KMS-11 (cell line): ENCODE results near the gene ESYT1.

Source experiments
- H2AFZ ChIP-seq: fragments of 200-600 bp; sonication (generic); 2 replicates; pipeline ENCODE4 v1.6.1; 2016; ENCODE audit warnings: antibody characterized with exemption, mixed run types, low read depth
- H3K27ac ChIP-seq: fragments of 200-600 bp; sonication (generic); 2 replicates; pipeline ENCODE4 v1.6.1; 2016; ENCODE audit warnings: mild to moderate bottlenecking, mixed run types
- H3K27me3 ChIP-seq: fragments of 200-600 bp; sonication (generic); 2 replicates; pipeline ENCODE4 v1.6.1; 2017; ENCODE audit warnings: mild to moderate bottlenecking, low read depth, mixed run types, moderate library complexity; ENCODE audit not compliant: insufficient read depth
- H3K36me3 ChIP-seq: fragments of 200-600 bp; sonication (generic); 2 replicates; pipeline ENCODE4 v1.6.1; 2017; ENCODE audit warnings: mild to moderate bottlenecking, mixed run types; ENCODE audit not compliant: insufficient read depth
- H3K4me1 ChIP-seq: fragments of 200-600 bp; sonication (generic); 2 replicates; pipeline ENCODE4 v1.6.1; 2016; ENCODE audit warnings: mild to moderate bottlenecking, low read depth, mixed run types; ENCODE audit not compliant: poor library complexity, severe bottlenecking
- H3K4me2 ChIP-seq: fragments of 200-600 bp; sonication (generic); 2 replicates; pipeline ENCODE4 v1.7.0; 2016; ENCODE audit warnings: mild to moderate bottlenecking, mixed run types
- H3K4me3 ChIP-seq: fragments of 200-600 bp; sonication (generic); IDR thresholded peaks from 2 replicates; pipeline ENCODE4 v1.6.1; 2017; ENCODE audit warnings: low read depth, low read length, mixed read lengths; ENCODE audit not compliant: insufficient read depth
- H3K79me2 ChIP-seq: fragments of 200-600 bp; sonication (generic); 2 replicates; pipeline ENCODE4 v1.6.1; 2016; ENCODE audit warnings: low read depth, mixed run types; ENCODE audit not compliant: insufficient read depth
- H3K9ac ChIP-seq: fragments of 200-600 bp; sonication (generic); 2 replicates; pipeline ENCODE4 v1.6.1; 2016; ENCODE audit warnings: mild to moderate bottlenecking, mixed run types
- H4K20me1 ChIP-seq: fragments of 200-600 bp; sonication (generic); 2 replicates; pipeline ENCODE4 v1.6.1; 2016; ENCODE audit warnings: mild to moderate bottlenecking, mixed run types; ENCODE audit not compliant: insufficient read depth
- CTCF ChIP-seq: fragments of 200-600 bp; sonication (generic); conservative IDR thresholded peaks from 2 replicates; pipeline ENCODE4 v1.6.1; 2017; ENCODE audit warnings: low read depth, mild to moderate bottlenecking, antibody characterized with exemption, low read length, moderate library complexity, mixed read lengths

Gene ESYT1

GRCh38 chr12:56127888-56128669 lies at the start of gene ESYT1:
Gene ESYT1 (plus strand): TSS chr12:56128267. CDS start chr12:56128320, 53 bp downstream.
- peaks cover 26% of the 10 kb centered on the region; the same call in 1 of the 2 replicates for H3K79me2 ChIP-seq
- no peak for TF ChIP-seq CTCF

GRCh38 chr12:56078427-56078826 lies 49.6 kb upstream of the ESYT1 start:
- Histone ChIP-seq H3K4me2 (peak overlapping the region; percentile 88; the same call in 1 of the 2 replicates), H3K36me3 (no peaks in the 10 kb centered on the region), H3K27me3 (peaks cover 30% of the 10 kb centered on the region; the same call in 1 of the 2 replicates)

More at GRCh38 chr12:56127888-56128669, at the start of gene ESYT1:
- Histone ChIP-seq H3K27ac (peak within 1 kb of the TSS; percentile 58), H3K36me3 (peaks cover 4% of the 10 kb centered on the region; the same call in 1 of the 2 replicates), H3K27me3 (no peaks in the 10 kb centered on the region), H3K4me2 (peak within 1 kb of the TSS; percentile 89), H3K4me3 (peak within 1 kb of the TSS; percentile 44), H4K20me1 (no peaks in the 10 kb centered on the region), H3K4me1 (peaks cover 34% of the 10 kb centered on the region), H3K9ac (peak within 1 kb of the TSS; percentile 63), H2AFZ (peak within 1 kb of the TSS; percentile 80)

GRCh38 chr12:56078931-56079722 lies 48.9 kb upstream of the ESYT1 start:
- Histone ChIP-seq H3K9ac (peak overlapping the region; percentile 24; the same call in 1 of the 2 replicates), H3K4me1 (peaks cover 13% of the 10 kb centered on the region), H3K79me2 (no peaks in the 10 kb centered on the region), H3K4me3 (no peak overlapping the region), H3K36me3 (no peaks in the 10 kb centered on the region), H4K20me1 (no peaks in the 10 kb centered on the region), H3K27ac (no peak overlapping the region), H3K27me3 (peaks cover 33% of the 10 kb centered on the region; the same call in 1 of the 2 replicates), H3K4me2 (peak overlapping the region; percentile 88), H2AFZ (peak overlapping the region; percentile 92)
- TF ChIP-seq CTCF: peak; percentile 91

More at GRCh38 chr12:56078427-56078826, 49.6 kb upstream of the ESYT1 start:
- Histone ChIP-seq H3K79me2 (no peaks in the 10 kb centered on the region), H3K9ac (no peak overlapping the region), H4K20me1 (no peaks in the 10 kb centered on the region), H3K4me3 (no peak overlapping the region), H3K27ac (no peak overlapping the region), H3K4me1 (peaks cover 13% of the 10 kb centered on the region), H2AFZ (0 out of 2 replicates have a peak overlapping the region, but pooled peaks have one; percentile 92)
- TF ChIP-seq CTCF: no peak

GRCh38 chr12:56079723-56080555 lies 48.1 kb upstream of the ESYT1 start, which contains the start of gene ERBB3:
Gene ERBB3 (plus strand): TSS chr12:56080165. CDS start chr12:56080301, 136 bp downstream.
- Histone ChIP-seq H3K36me3 (no peaks in the 10 kb centered on the region), H4K20me1 (no peaks in the 10 kb centered on the region), H3K79me2 (no peaks in the 10 kb centered on the region), H3K9ac (peak within 1 kb of the TSS; percentile 24; the same call in 1 of the 2 replicates), H3K27me3 (peaks cover 33% of the 10 kb centered on the region; the same call in 1 of the 2 replicates), H3K4me1 (peaks cover 13% of the 10 kb centered on the region), H3K4me2 (peak within 1 kb of the TSS; percentile 88), H3K27ac (no peak within 1 kb of the TSS), H3K4me3 (no peak within 1 kb of the TSS), H2AFZ (peak within 1 kb of the TSS; percentile 92)
- TF ChIP-seq CTCF: no peak
